D341Med (cell line): ENCODE measurements around the gene SCGN.
"Not testable (repeated sequence)": the region's sequence is repeated elsewhere in the genome, so short reads cannot be mapped to it uniquely, and the experiment has no call there.

ENCODE experiments used
- DNase-seq: peaks from one replicate; pipeline ENCODE4 v3.0.0; 2012; ENCODE audit warnings: low spot score

The SCGN gene

GRCh38 chr6:25730907-25731306, 78.9 kb downstream of the SCGN start:
- DNase-seq, result no peak

- DNase-seq, result no peak
Measured at GRCh38 chr6:25731721-25732120, 79.7 kb downstream of the SCGN start.

- no peak for DNase-seq
Measured at GRCh38 chr6:25732468-25733198, 80.6 kb downstream of the SCGN start.

GRCh38 chr6:25735261-25735660, 83.2 kb downstream of the SCGN start:
- no peak for DNase-seq

- DNase-seq, result no peak
Measured at GRCh38 chr6:25743868-25744267, 91.9 kb downstream of the SCGN start.

GRCh38 chr6:25745836-25746235, 93.8 kb downstream of the SCGN start:
- no peak for DNase-seq

- no peak for DNase-seq
Measured at GRCh38 chr6:25746968-25747367, 95.0 kb downstream of the SCGN start.

- DNase-seq, result no peak
Measured at GRCh38 chr6:25747477-25747876, 95.5 kb downstream of the SCGN start.

GRCh38 chr6:25748049-25748448, 96.0 kb downstream of the SCGN start:
- DNase-seq, result no peak

- not testable (repeated sequence) for DNase-seq
Measured at GRCh38 chr6:25748601-25749517, 96.8 kb downstream of the SCGN start.

GRCh38 chr6:25749837-25750236, 97.8 kb downstream of the SCGN start:
- DNase-seq, result no peak

- DNase-seq, result no peak
Measured at GRCh38 chr6:25750906-25751305, 98.9 kb downstream of the SCGN start.
